ENCODE measurements around the gene EXOC6B. TPM values are rescaled to one million over a fixed set of nuclear protein-coding genes. Genes with fewer than 3 reads are reported as not detected.

EXOC6B gene
- total RNA-seq, 1 experiment from 2014 or later, result 33.7 TPM

- CTCF ChIA-PET, result no interaction called here
Observed at GRCh38 chr2:72830273-72830672, 4.4 kb upstream of the EXOC6B start.

More at GRCh38 chr2:72830273-72830672, 4.4 kb upstream of the EXOC6B start:
- Mint-ChIP-seq H3K4me3 (no peak overlapping the region), H3K27me3 (ENCODE audit: low read depth) (peaks cover 8% of the 10 kb centered on the region; the same call in 1 of the 2 replicates), H3K9me3 (no peaks in the 10 kb centered on the region), H3K27ac (no peak overlapping the region), H3K4me1 (peaks cover 12% of the 10 kb centered on the region), H3K36me3 (no peaks in the 10 kb centered on the region)
- DNase-seq (ENCODE audit: low spot score), result no peak
- ATAC-seq, result no peak
- TF ChIP-seq ZNF232 (CRISPR knock-in tag; IDR thresholded peaks at IDR 0.05), result no peak
- no peak for TF ChIP-seq NR1H2 (CRISPR knock-in tag; IDR thresholded peaks at IDR 0.05)
- no peak for TF ChIP-seq EMX1 (CRISPR knock-in tag; IDR thresholded peaks at IDR 0.05)
- TF ChIP-seq ZNF263 (CRISPR knock-in tag; IDR thresholded peaks at IDR 0.05; ENCODE audit: low read depth), result no peak
- no peak for TF ChIP-seq ZNF512 (CRISPR knock-in tag; IDR thresholded peaks at IDR 0.05; ENCODE audit: borderline replicate concordance)
- TF ChIP-seq AFF4 (CRISPR knock-in tag; IDR thresholded peaks at IDR 0.05; ENCODE audit: borderline replicate concordance), result no peak
- TF ChIP-seq PREB (CRISPR knock-in tag; IDR thresholded peaks at IDR 0.05; ENCODE audit: borderline replicate concordance), result no peak
- TF ChIP-seq ATF3 (CRISPR knock-in tag; conservative IDR thresholded peaks at IDR 0.05), result no peak
- no peak for TF ChIP-seq NFYB (CRISPR knock-in tag; conservative IDR thresholded peaks at IDR 0.05; ENCODE audit: low read depth)
- TF ChIP-seq JAZF1 (CRISPR knock-in tag; IDR thresholded peaks at IDR 0.05), result no peak
- TF ChIP-seq SMAD4 (CRISPR knock-in tag; IDR thresholded peaks at IDR 0.05), result no peak
- no peak for TF ChIP-seq CTCF (IDR thresholded peaks at IDR 0.05)
- TF ChIP-seq GABPB1 (CRISPR knock-in tag; IDR thresholded peaks at IDR 0.05), result no peak
- TF ChIP-seq PRDM15 (CRISPR knock-in tag; IDR thresholded peaks at IDR 0.05), result no peak
- no peak for TF ChIP-seq IRF2 (CRISPR knock-in tag; IDR thresholded peaks at IDR 0.05; ENCODE audit: borderline replicate concordance, low read depth)
- no peak for TF ChIP-seq FOXJ3 (CRISPR knock-in tag; IDR thresholded peaks at IDR 0.05; ENCODE audit: borderline replicate concordance)
- TF ChIP-seq FOXK1 (CRISPR knock-in tag; IDR thresholded peaks at IDR 0.05), result no peak
- no peak for TF ChIP-seq CREM (CRISPR knock-in tag; IDR thresholded peaks at IDR 0.05)
- TF ChIP-seq E2F5 (CRISPR knock-in tag; IDR thresholded peaks at IDR 0.05), result no peak
- POLR2A ChIA-PET, result no interaction called here
